Endothelial cell (in vitro differentiated cells): ENCODE measurements around the gene FBXO47. TPM values are rescaled to one million over a fixed set of nuclear protein-coding genes. Genes with fewer than 3 reads are reported as not detected.

Experiments used
- DNase-seq: peaks from one replicate; pipeline ENCODE4 v3.0.0; 2021; ENCODE audit warnings: low spot score
- H3K27ac Mint-ChIP-seq: one replicate; pipeline ENCODE4 v1.8.0; 2021; ENCODE audit warnings: mixed read lengths, inconsistent platforms; ENCODE audit not compliant: unreplicated experiment
- H3K27me3 Mint-ChIP-seq: one replicate; pipeline ENCODE4 v1.8.0; 2021; ENCODE audit warnings: mild to moderate bottlenecking, moderate library complexity, mixed read lengths, inconsistent platforms; ENCODE audit not compliant: unreplicated experiment
- H3K36me3 Mint-ChIP-seq: one replicate; pipeline ENCODE4 v1.8.0; 2021; ENCODE audit warnings: mild to moderate bottlenecking, low read depth, mixed read lengths, inconsistent platforms; ENCODE audit not compliant: unreplicated experiment
- H3K4me1 Mint-ChIP-seq: one replicate; pipeline ENCODE4 v1.8.0; 2021; ENCODE audit warnings: mild to moderate bottlenecking, mixed read lengths, inconsistent platforms; ENCODE audit not compliant: unreplicated experiment
- H3K4me3 Mint-ChIP-seq: one replicate; pipeline ENCODE4 v1.8.0; 2021; ENCODE audit warnings: mild to moderate bottlenecking, mixed read lengths, inconsistent platforms; ENCODE audit not compliant: unreplicated experiment
- H3K9me3 Mint-ChIP-seq: one replicate; pipeline ENCODE4 v1.8.0; 2021; ENCODE audit warnings: mixed read lengths, inconsistent platforms; ENCODE audit not compliant: unreplicated experiment
- CTCF ChIP-seq: fragments of 200-600 bp; sonication (generic); IDR thresholded peaks from one replicate; pipeline ENCODE4 v1.5.0; 2021; ENCODE audit warnings: antibody characterized with exemption; ENCODE audit not compliant: unreplicated experiment
- total RNA-seq: library from RNA; stranded (reverse); fragmentation: NEBNext Ultra II Directional; extraction: Animal tissue kit (Norgen Biotek cat#: 25700); gene quantifications from one replicate; pipeline ENCODE4 v1.2.1, GENCODE V29; 2021; ENCODE audit not compliant: unreplicated experiment

Gene FBXO47
- total RNA-seq, 1 donor from 2014 or later = not detected

- H3K4me1 Mint-ChIP-seq = peaks cover 13% of the 10 kb centered on the region
Measured at GRCh38 chr17:38994026-38994425, 26.8 kb upstream of the FBXO47 start.

GRCh38 chr17:38984666-38985065, 17.5 kb upstream of the FBXO47 start:
- Mint-ChIP-seq H3K9me3 (no peaks in the 10 kb centered on the region), H3K4me3 (no peak overlapping the region), H3K4me1 (no peaks in the 10 kb centered on the region), H3K36me3 (no peaks in the 10 kb centered on the region), H3K27me3 (no peaks in the 10 kb centered on the region), H3K27ac (no peak overlapping the region)
- no peak for TF ChIP-seq CTCF
- DNase-seq = no peak

More at GRCh38 chr17:38994026-38994425, 26.8 kb upstream of the FBXO47 start:
- Mint-ChIP-seq H3K36me3 (peaks cover 10% of the 10 kb centered on the region), H3K9me3 (no peaks in the 10 kb centered on the region), H3K27ac (no peak overlapping the region), H3K4me3 (no peak overlapping the region), H3K27me3 (peaks cover 1% of the 10 kb centered on the region)
- DNase-seq = no peak
- TF ChIP-seq CTCF = no peak

GRCh38 chr17:38982858-38983746, 15.9 kb upstream of the FBXO47 start:
- Mint-ChIP-seq H3K27ac (no peak overlapping the region), H3K4me1 (no peaks in the 10 kb centered on the region), H3K36me3 (no peaks in the 10 kb centered on the region), H3K27me3 (no peaks in the 10 kb centered on the region), H3K9me3 (no peaks in the 10 kb centered on the region), H3K4me3 (no peak overlapping the region)
- DNase-seq = peak; percentile 25
- TF ChIP-seq CTCF = peak; percentile 51

GRCh38 chr17:38981636-38982035, 14.4 kb upstream of the FBXO47 start:
- Mint-ChIP-seq H3K9me3 (no peaks in the 10 kb centered on the region), H3K4me1 (no peaks in the 10 kb centered on the region), H3K36me3 (no peaks in the 10 kb centered on the region), H3K4me3 (no peak overlapping the region), H3K27ac (no peak overlapping the region), H3K27me3 (no peaks in the 10 kb centered on the region)
- no peak for DNase-seq
- no peak for TF ChIP-seq CTCF

- no peaks in the 10 kb centered on the region for H3K9me3 Mint-ChIP-seq
- no peak overlapping the region for H3K27ac Mint-ChIP-seq
Measured at GRCh38 chr17:38980490-38981217, 13.5 kb upstream of the FBXO47 start.

More at GRCh38 chr17:38980490-38981217, 13.5 kb upstream of the FBXO47 start:
- Mint-ChIP-seq H3K4me3 (no peak overlapping the region), H3K27me3 (no peaks in the 10 kb centered on the region), H3K4me1 (no peaks in the 10 kb centered on the region), H3K36me3 (no peaks in the 10 kb centered on the region)
- no peak for DNase-seq
- TF ChIP-seq CTCF = no peak
